Measurements from ENCODE around the gene CLNK.

DNA sequence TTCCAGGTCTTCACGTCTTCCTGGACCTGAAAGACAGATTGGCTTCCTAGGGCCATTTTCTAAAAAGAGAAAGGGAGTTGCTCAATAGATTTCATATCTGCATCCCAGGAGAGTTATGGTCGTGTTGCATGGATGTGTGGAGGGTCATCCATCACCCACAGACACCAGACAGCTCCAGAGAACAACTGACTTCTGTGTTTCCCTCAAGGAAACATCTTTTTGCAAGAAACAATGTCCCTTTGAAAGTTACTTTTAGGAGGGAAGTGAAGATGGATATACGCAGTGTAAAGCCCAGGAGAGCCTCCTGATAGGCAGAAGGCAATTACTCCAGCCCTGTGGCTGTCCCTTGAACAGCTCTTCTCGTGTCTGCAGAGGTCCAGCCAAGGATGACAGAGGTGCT, 108.3 kb downstream of the CLNK start:
- TF ChIP-seq, protein P1, sequence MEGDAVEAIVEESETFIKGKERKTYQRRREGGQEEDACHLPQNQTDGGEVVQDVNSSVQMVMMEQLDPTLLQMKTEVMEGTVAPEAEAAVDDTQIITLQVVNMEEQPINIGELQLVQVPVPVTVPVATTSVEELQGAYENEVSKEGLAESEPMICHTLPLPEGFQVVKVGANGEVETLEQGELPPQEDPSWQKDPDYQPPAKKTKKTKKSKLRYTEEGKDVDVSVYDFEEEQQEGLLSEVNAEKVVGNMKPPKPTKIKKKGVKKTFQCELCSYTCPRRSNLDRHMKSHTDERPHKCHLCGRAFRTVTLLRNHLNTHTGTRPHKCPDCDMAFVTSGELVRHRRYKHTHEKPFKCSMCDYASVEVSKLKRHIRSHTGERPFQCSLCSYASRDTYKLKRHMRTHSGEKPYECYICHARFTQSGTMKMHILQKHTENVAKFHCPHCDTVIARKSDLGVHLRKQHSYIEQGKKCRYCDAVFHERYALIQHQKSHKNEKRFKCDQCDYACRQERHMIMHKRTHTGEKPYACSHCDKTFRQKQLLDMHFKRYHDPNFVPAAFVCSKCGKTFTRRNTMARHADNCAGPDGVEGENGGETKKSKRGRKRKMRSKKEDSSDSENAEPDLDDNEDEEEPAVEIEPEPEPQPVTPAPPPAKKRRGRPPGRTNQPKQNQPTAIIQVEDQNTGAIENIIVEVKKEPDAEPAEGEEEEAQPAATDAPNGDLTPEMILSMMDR (IDR thresholded peaks at IDR 0.05; ENCODE audit: low read depth, low read length, missing input control): no peak
- TF ChIP-seq, protein P2, sequence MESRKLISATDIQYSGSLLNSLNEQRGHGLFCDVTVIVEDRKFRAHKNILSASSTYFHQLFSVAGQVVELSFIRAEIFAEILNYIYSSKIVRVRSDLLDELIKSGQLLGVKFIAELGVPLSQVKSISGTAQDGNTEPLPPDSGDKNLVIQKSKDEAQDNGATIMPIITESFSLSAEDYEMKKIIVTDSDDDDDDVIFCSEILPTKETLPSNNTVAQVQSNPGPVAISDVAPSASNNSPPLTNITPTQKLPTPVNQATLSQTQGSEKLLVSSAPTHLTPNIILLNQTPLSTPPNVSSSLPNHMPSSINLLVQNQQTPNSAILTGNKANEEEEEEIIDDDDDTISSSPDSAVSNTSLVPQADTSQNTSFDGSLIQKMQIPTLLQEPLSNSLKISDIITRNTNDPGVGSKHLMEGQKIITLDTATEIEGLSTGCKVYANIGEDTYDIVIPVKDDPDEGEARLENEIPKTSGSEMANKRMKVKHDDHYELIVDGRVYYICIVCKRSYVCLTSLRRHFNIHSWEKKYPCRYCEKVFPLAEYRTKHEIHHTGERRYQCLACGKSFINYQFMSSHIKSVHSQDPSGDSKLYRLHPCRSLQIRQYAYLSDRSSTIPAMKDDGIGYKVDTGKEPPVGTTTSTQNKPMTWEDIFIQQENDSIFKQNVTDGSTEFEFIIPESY (IDR thresholded peaks at IDR 0.05): no peak
- TF ChIP-seq RAD21 (IDR thresholded peaks at IDR 0.05) (no peak), HNF4A (conservative IDR thresholded peaks at IDR 0.05) (no peak), YY1 (IDR thresholded peaks at IDR 0.05) (no peak), HNF4G (IDR thresholded peaks at IDR 0.05) (no peak), TAF1 (conservative IDR thresholded peaks at IDR 0.05) (no peak), MAX (IDR thresholded peaks at IDR 0.05) (no peak), JUND (IDR thresholded peaks at IDR 0.05) (no peak), SP1 (IDR thresholded peaks at IDR 0.05) (no peak), GABPA (IDR thresholded peaks at IDR 0.05 in 1 of 2, conservative IDR thresholded peaks at IDR 0.05 in 1 of 2) (no peak), RXRA (IDR thresholded peaks at IDR 0.05) (no peak)
- TF ChIP-seq, protein P3, sequence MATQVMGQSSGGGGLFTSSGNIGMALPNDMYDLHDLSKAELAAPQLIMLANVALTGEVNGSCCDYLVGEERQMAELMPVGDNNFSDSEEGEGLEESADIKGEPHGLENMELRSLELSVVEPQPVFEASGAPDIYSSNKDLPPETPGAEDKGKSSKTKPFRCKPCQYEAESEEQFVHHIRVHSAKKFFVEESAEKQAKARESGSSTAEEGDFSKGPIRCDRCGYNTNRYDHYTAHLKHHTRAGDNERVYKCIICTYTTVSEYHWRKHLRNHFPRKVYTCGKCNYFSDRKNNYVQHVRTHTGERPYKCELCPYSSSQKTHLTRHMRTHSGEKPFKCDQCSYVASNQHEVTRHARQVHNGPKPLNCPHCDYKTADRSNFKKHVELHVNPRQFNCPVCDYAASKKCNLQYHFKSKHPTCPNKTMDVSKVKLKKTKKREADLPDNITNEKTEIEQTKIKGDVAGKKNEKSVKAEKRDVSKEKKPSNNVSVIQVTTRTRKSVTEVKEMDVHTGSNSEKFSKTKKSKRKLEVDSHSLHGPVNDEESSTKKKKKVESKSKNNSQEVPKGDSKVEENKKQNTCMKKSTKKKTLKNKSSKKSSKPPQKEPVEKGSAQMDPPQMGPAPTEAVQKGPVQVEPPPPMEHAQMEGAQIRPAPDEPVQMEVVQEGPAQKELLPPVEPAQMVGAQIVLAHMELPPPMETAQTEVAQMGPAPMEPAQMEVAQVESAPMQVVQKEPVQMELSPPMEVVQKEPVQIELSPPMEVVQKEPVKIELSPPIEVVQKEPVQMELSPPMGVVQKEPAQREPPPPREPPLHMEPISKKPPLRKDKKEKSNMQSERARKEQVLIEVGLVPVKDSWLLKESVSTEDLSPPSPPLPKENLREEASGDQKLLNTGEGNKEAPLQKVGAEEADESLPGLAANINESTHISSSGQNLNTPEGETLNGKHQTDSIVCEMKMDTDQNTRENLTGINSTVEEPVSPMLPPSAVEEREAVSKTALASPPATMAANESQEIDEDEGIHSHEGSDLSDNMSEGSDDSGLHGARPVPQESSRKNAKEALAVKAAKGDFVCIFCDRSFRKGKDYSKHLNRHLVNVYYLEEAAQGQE (IDR thresholded peaks at IDR 0.05): no peak
